Activated naive CD8-positive, alpha-beta T cell treated with anti-CD3 and anti-CD28 coated beads, Interleukin-2, amount 50 U/mL, for 24 hours (primary cell): ENCODE data around the gene TCF23.
"Not testable (repeated sequence)": the region's sequence is repeated elsewhere in the genome, so short reads cannot be mapped to it uniquely, and the experiment has no call there.

Experiments
- ATAC-seq: fragments of 150-1000 bp; cut with Tn5 transposase; one replicate; pipeline ENCODE4 v1.10.0; 2021
- DNase-seq: peaks from one replicate; pipeline ENCODE4 v3.0.0; 2021
- H3K27ac Mint-ChIP-seq: one replicate; pipeline ENCODE4 v1.8.0; 2021; ENCODE audit warnings: mild to moderate bottlenecking, mixed read lengths
- H3K27me3 Mint-ChIP-seq: one replicate; pipeline ENCODE4 v1.8.0; 2021; ENCODE audit warnings: mixed read lengths
- H3K36me3 Mint-ChIP-seq: one replicate; pipeline ENCODE4 v1.8.0; 2021; ENCODE audit warnings: low read depth, mixed read lengths
- H3K4me1 Mint-ChIP-seq: one replicate; pipeline ENCODE4 v1.8.0; 2021; ENCODE audit warnings: mixed read lengths
- H3K4me3 Mint-ChIP-seq: one replicate; pipeline ENCODE4 v1.8.0; 2021; ENCODE audit warnings: mild to moderate bottlenecking, moderate library complexity, mixed read lengths
- H3K9me3 Mint-ChIP-seq: one replicate; pipeline ENCODE4 v1.8.0; 2021; ENCODE audit warnings: mixed read lengths

TCF23 gene

GRCh38 chr2:27184115-27184514 is 35.3 kb downstream of the TCF23 start:
- no peaks in the 10 kb centered on the region for H3K4me1 Mint-ChIP-seq
- DNase-seq (no peak), ATAC-seq (peak; percentile 28)
- no peak overlapping the region for H3K4me3 Mint-ChIP-seq
- no peaks in the 10 kb centered on the region for H3K36me3 Mint-ChIP-seq
- peaks cover 27% of the 10 kb centered on the region for H3K27me3 Mint-ChIP-seq
- H3K9me3 Mint-ChIP-seq: no peaks in the 10 kb centered on the region
- H3K27ac Mint-ChIP-seq: no peak overlapping the region

GRCh38 chr2:27185331-27186026 is 36.7 kb downstream of the TCF23 start:
- Mint-ChIP-seq H3K4me1 (no peaks in the 10 kb centered on the region), H3K27me3 (peaks cover 17% of the 10 kb centered on the region), H3K27ac (no peak overlapping the region), H3K36me3 (no peaks in the 10 kb centered on the region), H3K9me3 (no peaks in the 10 kb centered on the region), H3K4me3 (no peak overlapping the region)
- no peak for DNase-seq
- no peak for ATAC-seq

GRCh38 chr2:27186613-27187345 is 38.0 kb downstream of the TCF23 start:
- DNase-seq: no peak
- H3K36me3 Mint-ChIP-seq: no peaks in the 10 kb centered on the region
- peaks cover 9% of the 10 kb centered on the region for H3K27me3 Mint-ChIP-seq
- no peak overlapping the region for H3K27ac Mint-ChIP-seq
- H3K9me3 Mint-ChIP-seq: no peaks in the 10 kb centered on the region
- no peak overlapping the region for H3K4me3 Mint-ChIP-seq
- no peak for ATAC-seq
- H3K4me1 Mint-ChIP-seq: no peaks in the 10 kb centered on the region

GRCh38 chr2:27189989-27190388 is 41.2 kb downstream of the TCF23 start:
- Mint-ChIP-seq H3K4me1 (no peaks in the 10 kb centered on the region), H3K27ac (no peak overlapping the region)
- no peak for ATAC-seq

GRCh38 chr2:27191070-27191829 is 42.4 kb downstream of the TCF23 start:
- no peaks in the 10 kb centered on the region for H3K4me1 Mint-ChIP-seq
- DNase-seq: peak; percentile 25

More at GRCh38 chr2:27189989-27190388, 41.2 kb downstream of the TCF23 start:
- H3K36me3 Mint-ChIP-seq: no peaks in the 10 kb centered on the region
- H3K9me3 Mint-ChIP-seq: no peaks in the 10 kb centered on the region
- DNase-seq: no peak
- H3K27me3 Mint-ChIP-seq: no peaks in the 10 kb centered on the region
- no peak overlapping the region for H3K4me3 Mint-ChIP-seq

GRCh38 chr2:27194538-27195354 is 45.9 kb downstream of the TCF23 start:
- Mint-ChIP-seq H3K4me3 (no peak overlapping the region), H3K4me1 (no peaks in the 10 kb centered on the region), H3K27ac (no peak overlapping the region), H3K36me3 (peaks cover 4% of the 10 kb centered on the region), H3K27me3 (no peaks in the 10 kb centered on the region), H3K9me3 (no peaks in the 10 kb centered on the region)
- ATAC-seq (no peak), DNase-seq (no peak)

More at GRCh38 chr2:27191070-27191829, 42.4 kb downstream of the TCF23 start:
- no peaks in the 10 kb centered on the region for H3K9me3 Mint-ChIP-seq
- no peak overlapping the region for H3K27ac Mint-ChIP-seq
- H3K4me3 Mint-ChIP-seq: no peak overlapping the region
- ATAC-seq: peak; percentile 77
- no peaks in the 10 kb centered on the region for H3K27me3 Mint-ChIP-seq
- no peaks in the 10 kb centered on the region for H3K36me3 Mint-ChIP-seq

- not testable (repeated sequence) for H3K4me3 Mint-ChIP-seq, H3K27me3 Mint-ChIP-seq, H3K9me3 Mint-ChIP-seq, ATAC-seq, DNase-seq, H3K27ac Mint-ChIP-seq, H3K4me1 Mint-ChIP-seq, H3K36me3 Mint-ChIP-seq
Observed at GRCh38 chr2:27195799-27196198, 47.0 kb downstream of the TCF23 start.

GRCh38 chr2:27198068-27198467 is 49.3 kb downstream of the TCF23 start:
- not testable (repeated sequence) for H3K4me3 Mint-ChIP-seq, ATAC-seq, H3K4me1 Mint-ChIP-seq, H3K27me3 Mint-ChIP-seq, H3K9me3 Mint-ChIP-seq, DNase-seq, H3K27ac Mint-ChIP-seq
- H3K36me3 Mint-ChIP-seq: peaks cover 12% of the 10 kb centered on the region

GRCh38 chr2:27198627-27199026 is 49.8 kb downstream of the TCF23 start:
- H3K4me1 Mint-ChIP-seq: peaks cover 7% of the 10 kb centered on the region
- H3K36me3 Mint-ChIP-seq: peaks cover 18% of the 10 kb centered on the region
- ATAC-seq: no peak
- H3K4me3 Mint-ChIP-seq: no peak overlapping the region
- no peaks in the 10 kb centered on the region for H3K27me3 Mint-ChIP-seq
- no peak overlapping the region for H3K27ac Mint-ChIP-seq
- DNase-seq: no peak
- no peaks in the 10 kb centered on the region for H3K9me3 Mint-ChIP-seq

- H3K4me1 Mint-ChIP-seq: peaks cover 7% of the 10 kb centered on the region
- H3K36me3 Mint-ChIP-seq: peaks cover 19% of the 10 kb centered on the region
- H3K9me3 Mint-ChIP-seq: no peaks in the 10 kb centered on the region
- DNase-seq: no peak
- no peak overlapping the region for H3K4me3 Mint-ChIP-seq
- no peak for ATAC-seq
- H3K27me3 Mint-ChIP-seq: no peaks in the 10 kb centered on the region
- H3K27ac Mint-ChIP-seq: no peak overlapping the region
Observed at GRCh38 chr2:27199241-27199640, 50.4 kb downstream of the TCF23 start.

- H3K9me3 Mint-ChIP-seq: no peaks in the 10 kb centered on the region
- H3K4me3 Mint-ChIP-seq: no peak overlapping the region
- no peak overlapping the region for H3K27ac Mint-ChIP-seq
- no peak for DNase-seq
- ATAC-seq: no peak
- peaks cover 34% of the 10 kb centered on the region for H3K36me3 Mint-ChIP-seq
- H3K4me1 Mint-ChIP-seq: peaks cover 7% of the 10 kb centered on the region
- no peaks in the 10 kb centered on the region for H3K27me3 Mint-ChIP-seq
Observed at GRCh38 chr2:27201675-27202074, 52.9 kb downstream of the TCF23 start.

GRCh38 chr2:27202854-27203253 is 54.0 kb downstream of the TCF23 start:
- Mint-ChIP-seq H3K4me3 (no peak overlapping the region), H3K36me3 (peaks cover 45% of the 10 kb centered on the region)

GRCh38 chr2:27203741-27204140 is 54.9 kb downstream of the TCF23 start:
- ATAC-seq (no peak), DNase-seq (no peak)
- H3K9me3 Mint-ChIP-seq: no peaks in the 10 kb centered on the region
- H3K4me1 Mint-ChIP-seq: peaks cover 10% of the 10 kb centered on the region
- H3K4me3 Mint-ChIP-seq: no peak overlapping the region
- H3K36me3 Mint-ChIP-seq: peaks cover 50% of the 10 kb centered on the region
- no peaks in the 10 kb centered on the region for H3K27me3 Mint-ChIP-seq
- H3K27ac Mint-ChIP-seq: no peak overlapping the region

More at GRCh38 chr2:27202854-27203253, 54.0 kb downstream of the TCF23 start:
- Mint-ChIP-seq H3K27me3 (no peaks in the 10 kb centered on the region), H3K4me1 (peaks cover 10% of the 10 kb centered on the region), H3K9me3 (no peaks in the 10 kb centered on the region), H3K27ac (peak overlapping the region; percentile 46)
- ATAC-seq (peak; percentile 16), DNase-seq (no peak)

GRCh38 chr2:27204566-27204965 is 55.8 kb downstream of the TCF23 start:
- H3K36me3 Mint-ChIP-seq: peaks cover 53% of the 10 kb centered on the region
- H3K9me3 Mint-ChIP-seq: no peaks in the 10 kb centered on the region
- DNase-seq: no peak
- H3K27me3 Mint-ChIP-seq: no peaks in the 10 kb centered on the region
- no peak overlapping the region for H3K27ac Mint-ChIP-seq
- peaks cover 16% of the 10 kb centered on the region for H3K4me1 Mint-ChIP-seq
- no peak overlapping the region for H3K4me3 Mint-ChIP-seq
- ATAC-seq: no peak
